HG03558 (cell line): Measurements from ENCODE around the gene GTPBP1.

Source experiments
- ATAC-seq: cut with Tn5 transposase; IDR thresholded peaks from one replicate; pipeline ENCODE4 v1.9.1; 2021; ENCODE audit warnings: moderate number of reproducible peaks; ENCODE audit not compliant: unreplicated experiment; ENCODE audit errors: extremely low read depth

GTPBP1 gene

GRCh38 chr22:38781033-38781432 lies 75.3 kb downstream of the GTPBP1 start:
- no peak for ATAC-seq

GRCh38 chr22:38782402-38783094 lies 76.8 kb downstream of the GTPBP1 start:
- no peak for ATAC-seq
